Measurements from ENCODE around the gene CCL8. TPM values are rescaled to one million over a fixed set of nuclear protein-coding genes. Genes with fewer than 3 reads are reported as not detected.

The CCL8 gene
- total RNA-seq, 1 experiment from 2014 or later: not detected

GRCh38 chr17:34352191-34352590, 33.0 kb downstream of the CCL8 start:
- BruUV-seq (replicated peaks): no TSS peak
- intact Hi-C loops (cut with micrococcal nuclease; ENCODE audit: unreplicated experiment): no loop called here
- Histone ChIP-seq H3K9me3 (ENCODE audit: control insufficient read depth, insufficient read depth, low read depth, low read length) (no peaks in the 10 kb centered on the region), H3K27me3 (ENCODE audit: control insufficient read depth, insufficient read depth, low read length) (no peaks in the 10 kb centered on the region), H3K36me3 (ENCODE audit: control insufficient read depth, insufficient read depth, low read length) (no peaks in the 10 kb centered on the region), H3K4me3 (ENCODE audit: low read depth in 2 of 2, low read length in 2 of 2) (no peak overlapping the region), H3K27ac (ENCODE audit: low read length) (no peak overlapping the region), H3K4me1 (ENCODE audit: control insufficient read depth, insufficient read depth, low read length) (no peaks in the 10 kb centered on the region)
- CTCF ChIA-PET: interaction anchor here (0.9 kb wide), 1 partner anchor 9 kb away, joined by 3 read pairs; no protein-coding TSS in a partner anchor
- ATAC-seq: no peak
- POLR2A ChIA-PET: no interaction called here
- no peak for TF ChIP-seq SIN3A (IDR thresholded peaks at IDR 0.05; ENCODE audit: borderline replicate concordance, insufficient read depth, low read depth, low read length)
- TF ChIP-seq TCF7L2 (IDR thresholded peaks at IDR 0.05; ENCODE audit: low read depth, low read length): no peak
- no peak for TF ChIP-seq POLR2AphosphoS5 (IDR thresholded peaks at IDR 0.05; ENCODE audit: low read depth, low read length)
- no peak for TF ChIP-seq REST (IDR thresholded peaks at IDR 0.05; ENCODE audit: insufficient read depth in 1 of 2, low read depth in 2 of 2, low read length in 1 of 2)
- no peak for TF ChIP-seq CTCF (IDR thresholded peaks at IDR 0.05)
- in situ Hi-C loops (cut with HindIII; ENCODE audit: low pct_unique_long_range_greater_than_20kb, low sequenced_read_pairs): no loop called here
- DNase-seq (ENCODE audit: low read depth, low spot score): no peak

- H3K4me3 ChIP-seq (ENCODE audit: low read depth in 2 of 2, low read length in 2 of 2): no peak overlapping the region
- H3K4me1 ChIP-seq (ENCODE audit: control insufficient read depth, insufficient read depth, low read length): no peaks in the 10 kb centered on the region
- ChIA-PET POLR2A (interaction anchor here (0.5 kb wide), 1 partner anchor 38 kb away, joined by 3 read pairs; no protein-coding TSS in a partner anchor), CTCF (no interaction called here)
- no peak for TF ChIP-seq CTCF (IDR thresholded peaks at IDR 0.05)
- no peak for TF ChIP-seq TCF7L2 (IDR thresholded peaks at IDR 0.05; ENCODE audit: low read depth, low read length)
- no peak for TF ChIP-seq REST (IDR thresholded peaks at IDR 0.05; ENCODE audit: insufficient read depth in 1 of 2, low read depth in 2 of 2, low read length in 1 of 2)
- no peak for TF ChIP-seq POLR2AphosphoS5 (IDR thresholded peaks at IDR 0.05; ENCODE audit: low read depth, low read length)
- TF ChIP-seq SIN3A (IDR thresholded peaks at IDR 0.05; ENCODE audit: borderline replicate concordance, insufficient read depth, low read depth, low read length): no peak
- no peak for DNase-seq (ENCODE audit: low read depth, low spot score)
- H3K36me3 ChIP-seq (ENCODE audit: control insufficient read depth, insufficient read depth, low read length): no peaks in the 10 kb centered on the region
- H3K27ac ChIP-seq (ENCODE audit: low read length): no peak overlapping the region
- no peak for ATAC-seq
- no peaks in the 10 kb centered on the region for H3K27me3 ChIP-seq (ENCODE audit: control insufficient read depth, insufficient read depth, low read length)
- in situ Hi-C loops (cut with HindIII; ENCODE audit: low pct_unique_long_range_greater_than_20kb, low sequenced_read_pairs) (no loop called here), intact Hi-C loops (cut with micrococcal nuclease; ENCODE audit: unreplicated experiment) (no loop called here)
- no peaks in the 10 kb centered on the region for H3K9me3 ChIP-seq (ENCODE audit: control insufficient read depth, insufficient read depth, low read depth, low read length)
- BruUV-seq (replicated peaks): no TSS peak
Observed at GRCh38 chr17:34354637-34355036, 35.4 kb downstream of the CCL8 start.
